Vagina (tissue), 2 donors: ENCODE results near the gene ASAP2. TPM values are rescaled to one million over a fixed set of nuclear protein-coding genes. Genes with fewer than 3 reads are reported as not detected.

Experiments used
- DNase-seq, 2 donors: peaks; one replicate each; pipeline ENCODE4 v3.0.0-alpha.2; 2017; ENCODE audit errors: extremely low spot score in 2 of 2
- H3K27ac ChIP-seq: fragments of 200-600 bp; sonication (generic); one replicate; pipeline ENCODE4 v1.5.1; 2019
- H3K27me3 ChIP-seq: fragments of 200-600 bp; sonication (generic); one replicate; pipeline ENCODE4 v1.5.1; 2019
- H3K36me3 ChIP-seq, 2 donors: fragments of 200-600 bp; sonication (generic); one replicate each; pipeline ENCODE4 v1.5.1; 2017 to 2019
- H3K4me1 ChIP-seq: fragments of 200-600 bp; sonication (generic); one replicate; pipeline ENCODE4 v1.5.1; 2019
- H3K4me3 ChIP-seq, 2 donors: fragments of 200-600 bp; sonication (generic); 1 replicate in 1 of 2; 2 replicates in 1 of 2; pipeline ENCODE4 v1.5.1; 2016 to 2019
- H3K9me3 ChIP-seq: fragments of 200-600 bp; sonication (generic); one replicate; pipeline ENCODE4 v1.5.1; 2019
- CTCF ChIP-seq, 3 experiments: fragments of 450-650 bp in 2 of 3; fragments of 200-600 bp in 1 of 3; sonication (generic) in 1 of 3; IDR thresholded peaks; one replicate each; pipeline ENCODE4 v1.5.1; 2017 to 2019; ENCODE audit warnings: antibody characterized with exemption in 3 of 3, mild to moderate bottlenecking in 2 of 3, moderate library complexity in 2 of 3
- POLR2A ChIP-seq, 2 donors: fragments of 450-650 bp; IDR thresholded peaks; one replicate each; pipeline ENCODE4 v1.6.1; 2017; ENCODE audit warnings: antibody characterized with exemption in 2 of 2, mild to moderate bottlenecking in 2 of 2, moderate library complexity in 2 of 2
- POLR2AphosphoS5 ChIP-seq, 2 donors: sonication (generic); formaldehyde crosslinking; IDR thresholded peaks; one replicate each; pipeline ENCODE4 v1.9.0; 2017; ENCODE audit warnings: antibody characterized with exemption in 2 of 2, mild to moderate bottlenecking in 2 of 2, low read depth in 1 of 2; ENCODE audit not compliant: insufficient read depth in 1 of 2
- intact Hi-C: fragments of 100-400 bp; cut with DNase I; formaldehyde crosslinking; loops from one replicate; pipeline ENCODE4 v1.15.1; 2023
- total RNA-seq: library from RNA; depleted of rRNA; stranded (reverse); fragments of >200 nt; gene quantifications from one replicate; pipeline ENCODE4 v1.2.3, GENCODE V29; 2016

Gene ASAP2
- total RNA-seq, 1 donor from 2014 or later: 36.3 TPM

DNA sequence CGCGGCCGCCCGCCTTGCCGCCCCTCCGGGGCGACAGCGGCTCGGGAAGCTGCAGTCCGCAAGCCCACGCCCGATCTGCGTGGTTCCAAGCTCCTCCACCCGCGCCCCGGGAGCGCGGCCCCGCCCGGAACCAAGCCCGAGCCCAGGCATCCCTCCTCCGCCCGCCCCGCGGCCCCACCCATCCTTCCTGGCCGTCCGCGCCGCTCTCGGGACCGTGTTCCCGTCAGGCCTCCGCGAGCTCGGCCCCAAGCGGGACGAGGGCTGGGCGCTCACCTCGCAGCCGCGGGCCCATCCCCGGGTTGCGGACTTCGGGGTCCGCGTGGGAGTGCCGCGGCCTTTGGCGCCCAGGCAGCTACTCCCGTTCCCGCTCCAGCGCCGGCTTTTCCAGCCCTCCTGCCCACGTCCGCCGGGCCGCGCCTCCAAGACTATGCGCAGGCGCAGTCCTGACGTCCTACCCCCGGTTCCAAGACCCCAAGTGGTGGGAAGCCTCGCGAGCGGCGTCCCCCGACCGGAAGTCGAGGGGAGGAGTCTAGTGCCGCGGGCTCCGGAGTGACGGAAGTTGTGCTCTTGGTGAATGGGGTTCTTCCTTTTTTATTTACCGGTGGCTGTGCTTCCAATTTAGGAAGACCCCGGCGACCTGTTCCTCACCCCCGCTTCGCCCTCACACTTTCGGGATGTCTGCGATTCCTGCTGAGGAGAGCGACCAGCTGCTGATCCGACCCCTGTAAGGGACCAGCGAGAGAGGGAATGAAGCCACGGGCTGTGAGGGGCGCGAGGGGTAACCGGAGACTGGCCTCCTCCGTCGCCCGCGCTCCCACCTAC, 216.7 kb downstream of the ASAP2 start, which contains the start of the genes CPSF3 and ITGB1BP1:
Gene CPSF3 (plus strand): TSS at position 555 of the 822 bp plus-strand sequence. CDS start 120 bp downstream, at position 675.
Gene ITGB1BP1 (minus strand): TSS at position 429 of the 822 bp plus-strand sequence. CDS start 4,831 bp downstream, outside the sequence.
- Histone ChIP-seq H3K27me3 (no peaks in the 10 kb centered on the region), H3K4me1 (peaks cover 54% of the 10 kb centered on the region), H3K9me3 (no peaks in the 10 kb centered on the region), H3K27ac (peak within 1 kb of the TSS; percentile 94), H3K4me3 (peak within 1 kb of the TSS; percentile 67 to 72), H3K36me3 (peaks cover 0 to 2% of the 10 kb centered on the region in 2 donors)
- peak in 1 of 2 donors; percentile 96 for DNase-seq
- intact Hi-C loops: no loop called here
- TF ChIP-seq CTCF (IDR thresholded peaks at IDR 0.05) (no peak), POLR2A (IDR thresholded peaks at IDR 0.05) (peak in 1 of 2 donors; percentile 46), POLR2AphosphoS5 (IDR thresholded peaks at IDR 0.05; ENCODE audit: insufficient read depth in 1 of 2, low read depth in 1 of 2) (peak; percentile 86 to 95)

- intact Hi-C loops: no loop called here
- peak overlapping the region; percentile 67 to 72 for H3K4me3 ChIP-seq
- no peak for TF ChIP-seq POLR2A (IDR thresholded peaks at IDR 0.05)
- no peak for TF ChIP-seq CTCF (IDR thresholded peaks at IDR 0.05)
- no peak for TF ChIP-seq POLR2AphosphoS5 (IDR thresholded peaks at IDR 0.05; ENCODE audit: insufficient read depth in 1 of 2, low read depth in 1 of 2)
- H3K27ac ChIP-seq: peak overlapping the region; percentile 94
- H3K4me1 ChIP-seq: peaks cover 48% of the 10 kb centered on the region
- no peak for DNase-seq
- no peaks in the 10 kb centered on the region for H3K36me3 ChIP-seq
- no peaks in the 10 kb centered on the region for H3K9me3 ChIP-seq
- no peaks in the 10 kb centered on the region for H3K27me3 ChIP-seq
Measured at GRCh38 chr2:9423922-9424272, 217.3 kb downstream of the ASAP2 start.

DNA sequence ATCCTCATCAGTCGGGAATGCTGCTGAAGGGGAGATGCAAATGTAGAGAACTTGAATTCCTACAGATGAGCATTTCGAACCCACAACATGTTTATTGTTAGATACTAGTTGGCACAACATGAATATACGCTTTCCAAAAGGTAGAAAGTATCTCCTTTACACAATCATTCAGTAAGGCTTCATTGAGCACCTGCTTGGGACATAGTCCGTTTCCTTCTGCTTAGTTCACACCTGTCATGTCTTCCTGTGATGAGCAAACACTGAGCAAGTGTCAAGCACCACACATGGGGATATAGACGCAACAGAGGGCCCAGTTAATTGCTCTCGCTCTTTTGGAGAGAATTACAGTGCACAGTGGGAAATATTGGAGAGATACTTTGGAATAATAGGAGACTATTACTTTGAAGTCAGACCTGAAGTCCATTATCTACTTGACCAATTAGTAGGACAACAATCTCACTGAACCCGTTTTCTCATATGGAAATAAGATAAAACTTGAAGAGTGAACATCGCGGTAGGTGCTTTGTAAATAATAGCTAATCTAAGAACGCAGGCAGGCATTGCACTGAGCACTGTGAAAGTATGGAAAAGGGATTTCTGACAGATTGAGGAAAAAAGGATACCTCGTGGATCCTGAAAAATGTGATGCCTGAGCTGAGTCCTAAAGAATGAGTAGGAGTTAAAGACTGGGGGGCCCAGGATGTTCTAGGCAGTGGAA, 218.0 kb downstream of the ASAP2 start:
- DNase-seq: no peak
- Histone ChIP-seq H3K36me3 (peaks cover 0 to 7% of the 10 kb centered on the region in 2 donors), H3K27ac (no peak overlapping the region), H3K4me3 (peak overlapping the region; percentile 67 to 72), H3K9me3 (no peaks in the 10 kb centered on the region), H3K4me1 (peaks cover 41% of the 10 kb centered on the region), H3K27me3 (no peaks in the 10 kb centered on the region)
- intact Hi-C loops: no loop called here
- TF ChIP-seq POLR2AphosphoS5 (IDR thresholded peaks at IDR 0.05; ENCODE audit: insufficient read depth in 1 of 2, low read depth in 1 of 2): no peak
- TF ChIP-seq POLR2A (IDR thresholded peaks at IDR 0.05): no peak
- TF ChIP-seq CTCF (IDR thresholded peaks at IDR 0.05): no peak

DNA sequence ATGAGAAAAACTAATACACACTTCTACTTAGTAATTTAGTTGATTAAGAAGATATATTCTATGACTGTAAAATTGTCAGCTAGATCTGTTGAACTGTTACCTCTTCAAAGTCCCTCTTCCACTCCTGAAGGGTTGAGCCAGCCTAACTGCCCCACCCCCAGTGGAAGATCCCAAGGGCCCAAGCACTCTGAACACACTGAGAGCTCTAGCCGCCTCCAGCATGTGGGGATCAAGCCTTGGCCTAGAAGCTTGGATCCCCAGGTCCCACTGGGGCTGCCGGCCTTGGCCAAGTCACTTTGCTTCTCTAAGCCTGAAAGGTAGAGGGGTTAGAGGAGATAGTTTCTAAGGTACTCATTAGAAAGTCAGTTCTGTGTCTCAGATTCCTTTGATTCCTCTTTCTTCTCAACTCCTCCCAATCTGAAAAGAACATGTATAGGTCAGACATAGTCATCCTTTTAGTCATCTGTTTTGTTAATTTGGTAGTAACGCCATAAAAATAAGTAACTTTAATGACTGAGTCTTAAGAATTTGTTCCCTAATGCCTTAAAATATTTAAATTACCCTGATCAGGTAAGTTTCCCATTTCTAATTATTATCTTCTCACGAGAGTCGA, 222.5 kb downstream of the ASAP2 start:
- Histone ChIP-seq H3K4me1 (peaks cover 11% of the 10 kb centered on the region), H3K9me3 (no peaks in the 10 kb centered on the region), H3K27ac (no peak overlapping the region), H3K36me3 (peaks cover 0 to 38% of the 10 kb centered on the region in 2 donors), H3K27me3 (no peaks in the 10 kb centered on the region), H3K4me3 (no peak overlapping the region)
- intact Hi-C loops: no loop called here
- no peak for DNase-seq
- no peak for TF ChIP-seq POLR2AphosphoS5 (IDR thresholded peaks at IDR 0.05; ENCODE audit: insufficient read depth in 1 of 2, low read depth in 1 of 2)
- TF ChIP-seq CTCF (IDR thresholded peaks at IDR 0.05): no peak
